ENCODE results near the gene G6PC2. TPM values are rescaled to one million over a fixed set of nuclear protein-coding genes. Genes with fewer than 3 reads are reported as not detected.
"Not testable (repeated sequence)": the region's sequence is repeated elsewhere in the genome, so short reads cannot be mapped to it uniquely, and the experiment has no call there.

Gene G6PC2
- total and polyA plus RNA-seq, 2 donors, result not detected

- DNase-seq (ENCODE audit: extremely low spot score), result no peak
- Histone ChIP-seq H3K27ac (ENCODE audit: low read depth) (no peak overlapping the region), H3K4me3 (ENCODE audit: low read depth, low read length) (no peak overlapping the region), H3K4me1 (ENCODE audit: insufficient read depth) (no peaks in the 10 kb centered on the region), H3K36me3 (ENCODE audit: insufficient read depth) (no peaks in the 10 kb centered on the region)
- 93% methylated on average over 3 of the region's 3 CpGs for WGBS
Measured at GRCh38 chr2:168915441-168916330, 14.6 kb downstream of the G6PC2 start.

GRCh38 chr2:168916331-168916675, 15.2 kb downstream of the G6PC2 start:
- DNase-seq (ENCODE audit: extremely low spot score), result no peak
- H3K4me3 ChIP-seq (ENCODE audit: low read depth, low read length), result no peak overlapping the region
- 86% methylated on average over 4 of the region's 4 CpGs for WGBS

GRCh38 chr2:168920504-168921157, 19.5 kb downstream of the G6PC2 start:
- H3K4me3 ChIP-seq (ENCODE audit: low read depth, low read length), result no peak overlapping the region
- H3K36me3 ChIP-seq (ENCODE audit: insufficient read depth), result no peaks in the 10 kb centered on the region
- WGBS, result 23% methylated on average over 4 of the region's 4 CpGs
- H3K4me1 ChIP-seq (ENCODE audit: insufficient read depth), result no peaks in the 10 kb centered on the region
- H3K27ac ChIP-seq (ENCODE audit: low read depth), result no peak overlapping the region
- no peak for DNase-seq (ENCODE audit: extremely low spot score)

More at GRCh38 chr2:168916331-168916675, 15.2 kb downstream of the G6PC2 start:
- Histone ChIP-seq H3K36me3 (ENCODE audit: insufficient read depth) (no peaks in the 10 kb centered on the region), H3K27ac (ENCODE audit: low read depth) (no peak overlapping the region), H3K4me1 (ENCODE audit: insufficient read depth) (no peaks in the 10 kb centered on the region)

DNA sequence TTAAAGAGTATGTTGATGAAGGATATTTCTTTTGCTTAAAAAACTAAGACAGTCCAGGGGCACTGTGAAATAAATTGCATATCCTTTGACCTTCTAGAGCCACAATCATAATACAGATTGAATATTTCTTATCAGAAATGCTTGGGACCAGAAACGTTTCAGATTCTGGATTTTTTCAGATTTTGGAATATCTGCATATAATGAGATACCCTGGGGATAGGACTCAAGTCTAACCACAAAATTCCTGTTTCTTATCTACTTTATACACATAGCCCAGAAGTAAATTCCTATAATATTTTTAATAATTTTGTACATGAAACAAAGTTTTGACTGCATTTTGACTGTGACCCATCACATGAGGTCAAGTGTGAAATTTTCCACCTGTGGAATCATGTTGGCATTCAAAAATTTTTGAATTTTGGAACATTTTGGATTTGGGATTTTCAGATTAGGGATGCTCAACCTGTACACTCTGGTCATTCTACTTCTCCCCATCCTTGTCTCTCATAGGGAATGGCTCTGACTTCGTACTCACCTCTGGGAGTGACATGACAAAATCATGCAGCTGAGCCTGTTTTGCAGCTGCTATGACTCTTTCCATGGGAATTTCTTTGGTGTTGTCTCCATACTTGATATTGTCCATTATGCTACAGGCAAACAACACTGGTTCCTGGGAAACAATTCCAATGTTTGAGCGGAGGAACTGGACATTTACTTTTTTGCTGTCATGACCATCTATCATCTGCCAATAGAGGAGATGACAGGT, 25.7 kb downstream of the G6PC2 start:
- Histone ChIP-seq H3K36me3 (ENCODE audit: insufficient read depth) (no peaks in the 10 kb centered on the region), H3K4me3 (ENCODE audit: low read depth, low read length) (no peak overlapping the region), H3K4me1 (ENCODE audit: insufficient read depth) (no peaks in the 10 kb centered on the region), H3K27ac (ENCODE audit: low read depth) (no peak overlapping the region)
- 73% methylated on average over 3 of the region's 3 CpGs for WGBS
- no peak for DNase-seq (ENCODE audit: extremely low spot score)

DNA sequence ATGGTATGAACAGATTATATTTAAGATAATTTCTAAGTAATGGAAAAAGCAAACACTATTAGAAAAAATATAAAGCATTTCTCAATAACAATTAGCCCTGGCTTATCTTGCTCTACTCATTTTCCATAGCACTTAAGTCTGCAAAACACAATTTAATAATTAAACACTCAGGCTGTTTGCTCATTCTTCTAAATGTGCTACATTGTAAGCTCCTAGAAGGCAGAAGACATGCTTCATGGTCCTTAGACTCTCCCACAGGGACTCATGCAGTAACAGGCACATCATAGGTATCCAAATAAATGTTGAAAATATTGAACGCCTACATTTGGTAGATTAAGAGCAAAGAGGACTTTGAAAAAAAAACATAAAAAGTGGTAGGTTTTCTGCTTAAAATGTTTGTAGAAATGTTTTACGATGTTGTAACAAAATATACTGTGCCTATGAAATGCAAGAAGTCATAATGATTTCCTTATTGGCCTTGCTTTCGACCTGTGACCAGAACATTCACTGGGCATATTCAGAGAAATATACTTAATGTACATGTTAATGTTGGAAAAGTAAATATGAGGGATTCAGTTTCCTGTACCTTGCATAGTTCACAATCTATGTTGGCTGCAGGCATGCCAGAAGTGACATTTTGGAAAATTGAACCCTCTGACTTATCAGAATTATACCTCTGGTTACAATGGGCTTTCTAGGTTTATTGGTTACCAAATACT, 27.2 kb downstream of the G6PC2 start:
- no peaks in the 10 kb centered on the region for H3K36me3 ChIP-seq (ENCODE audit: insufficient read depth)
- H3K4me1 ChIP-seq (ENCODE audit: insufficient read depth), result no peaks in the 10 kb centered on the region
- H3K4me3 ChIP-seq (ENCODE audit: low read depth, low read length), result no peak overlapping the region
- WGBS, result 74% methylated on average over 3 of the region's 3 CpGs
- no peak for DNase-seq (ENCODE audit: extremely low spot score)
- H3K27ac ChIP-seq (ENCODE audit: low read depth), result no peak overlapping the region

GRCh38 chr2:168929031-168929430, 27.9 kb downstream of the G6PC2 start:
- 49% methylated on average over 3 of the region's 3 CpGs for WGBS

DNA sequence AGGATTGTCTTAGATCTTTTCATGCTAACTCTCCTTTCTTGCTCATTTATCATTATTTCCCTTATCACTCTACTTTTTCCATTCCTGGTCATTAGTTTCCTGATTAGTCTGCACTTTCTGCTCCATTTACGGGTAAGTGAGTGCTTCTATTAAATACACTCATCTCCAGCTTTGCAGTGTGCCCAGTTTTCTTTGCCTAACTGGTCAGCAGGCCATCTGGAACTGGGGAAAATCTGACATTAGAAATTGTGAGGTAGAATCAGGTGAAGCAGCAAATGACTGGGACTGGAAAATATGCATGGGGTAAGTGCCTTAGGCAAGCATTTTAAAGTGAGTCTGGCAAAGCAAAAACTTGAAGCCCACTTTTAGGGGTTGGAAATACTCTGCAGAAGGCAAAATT, 29.2 kb downstream of the G6PC2 start:
- no peak for DNase-seq (ENCODE audit: extremely low spot score)
- Histone ChIP-seq H3K36me3 (ENCODE audit: insufficient read depth) (no peaks in the 10 kb centered on the region), H3K27ac (ENCODE audit: low read depth) (no peak overlapping the region), H3K4me3 (ENCODE audit: low read depth, low read length) (no peak overlapping the region), H3K4me1 (ENCODE audit: insufficient read depth) (no peaks in the 10 kb centered on the region)
- WGBS, result 55% methylated on average over 1 of the region's 1 CpG

More at GRCh38 chr2:168929031-168929430, 27.9 kb downstream of the G6PC2 start:
- no peaks in the 10 kb centered on the region for H3K36me3 ChIP-seq (ENCODE audit: insufficient read depth)
- H3K27ac ChIP-seq (ENCODE audit: low read depth), result no peak overlapping the region
- DNase-seq (ENCODE audit: extremely low spot score), result no peak
- no peaks in the 10 kb centered on the region for H3K4me1 ChIP-seq (ENCODE audit: insufficient read depth)
- no peak overlapping the region for H3K4me3 ChIP-seq (ENCODE audit: low read depth, low read length)

- 96% methylated on average over 4 of the region's 4 CpGs for WGBS
- not testable (repeated sequence) for H3K27ac ChIP-seq (ENCODE audit: low read depth); DNase-seq (ENCODE audit: extremely low spot score); H3K4me1 ChIP-seq (ENCODE audit: insufficient read depth); H3K36me3 ChIP-seq (ENCODE audit: insufficient read depth); H3K4me3 ChIP-seq (ENCODE audit: low read depth, low read length)
Measured at GRCh38 chr2:168932174-168932573, 31.1 kb downstream of the G6PC2 start.

DNA sequence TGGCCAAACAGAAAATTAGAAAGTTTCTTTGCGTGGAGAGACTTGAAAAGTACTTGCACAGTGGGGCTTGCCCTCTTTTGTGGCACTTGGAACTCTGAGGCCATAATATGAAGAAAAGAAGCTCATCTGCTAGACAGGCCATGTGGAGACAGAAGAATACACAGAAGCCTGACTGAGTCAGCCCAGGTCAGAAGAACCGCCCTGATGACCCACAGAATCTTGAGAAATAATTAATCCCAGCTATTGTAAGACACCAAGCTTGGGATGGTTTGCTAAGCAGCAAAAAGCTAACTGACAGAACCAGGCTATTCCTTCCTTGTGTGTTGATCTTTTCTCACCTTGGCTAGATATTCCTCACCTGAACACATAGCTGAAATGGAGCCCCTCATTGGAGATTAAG, 33.7 kb downstream of the G6PC2 start:
- H3K4me3 ChIP-seq (ENCODE audit: low read depth, low read length), result no peak overlapping the region
- H3K4me1 ChIP-seq (ENCODE audit: insufficient read depth), result no peaks in the 10 kb centered on the region
- 91% methylated on average over 2 of the region's 2 CpGs for WGBS
- no peak overlapping the region for H3K27ac ChIP-seq (ENCODE audit: low read depth)
- H3K36me3 ChIP-seq (ENCODE audit: insufficient read depth), result no peaks in the 10 kb centered on the region
- DNase-seq (ENCODE audit: extremely low spot score), result no peak

DNA sequence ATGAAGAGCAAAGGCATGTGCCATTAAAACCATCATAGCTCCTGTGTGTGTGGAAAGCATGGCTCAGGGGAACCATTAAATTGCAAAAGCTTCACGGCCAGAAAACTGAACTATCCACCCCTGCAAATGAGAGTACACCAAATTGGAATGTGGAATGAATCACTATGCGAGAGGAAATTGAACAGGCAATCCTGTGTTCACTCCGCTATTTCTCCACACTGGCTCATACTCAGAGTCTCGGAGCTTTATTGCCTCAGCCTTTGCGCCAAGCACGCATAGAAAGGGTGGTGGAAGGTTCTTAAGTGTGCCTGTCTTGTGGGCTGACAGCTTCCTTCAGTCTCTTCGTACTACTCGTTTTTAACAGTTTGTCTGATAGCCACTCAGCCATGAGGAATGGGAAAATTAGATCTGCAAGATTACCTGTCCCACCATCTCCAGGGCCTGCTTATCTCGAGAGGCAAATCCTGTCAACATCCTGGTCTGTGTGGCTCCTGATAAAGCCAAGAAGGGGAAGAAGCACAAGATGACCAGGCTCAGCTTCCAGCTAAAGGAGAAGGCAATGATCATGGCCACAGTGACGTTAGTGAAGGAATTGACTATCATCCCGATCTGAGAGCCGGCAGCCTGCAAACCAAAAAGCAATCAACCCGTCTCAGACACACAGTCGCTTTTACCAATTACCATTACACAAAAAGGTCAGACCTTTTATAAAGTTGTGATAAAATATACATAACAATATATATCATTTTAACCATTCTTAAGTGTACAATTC, 34.9 kb downstream of the G6PC2 start:
- H3K4me3 ChIP-seq (ENCODE audit: low read depth, low read length), result no peak overlapping the region
- H3K36me3 ChIP-seq (ENCODE audit: insufficient read depth), result no peaks in the 10 kb centered on the region
- H3K27ac ChIP-seq (ENCODE audit: low read depth), result no peak overlapping the region
- DNase-seq (ENCODE audit: extremely low spot score), result no peak
- no peaks in the 10 kb centered on the region for H3K4me1 ChIP-seq (ENCODE audit: insufficient read depth)
- WGBS, result 75% methylated on average over 14 of the region's 14 CpGs

- DNase-seq (ENCODE audit: extremely low spot score), result no peak
- WGBS, result 91% methylated on average over 1 of the region's 1 CpG
- no peaks in the 10 kb centered on the region for H3K36me3 ChIP-seq (ENCODE audit: insufficient read depth)
Measured at GRCh38 chr2:168939061-168939460, 38.0 kb downstream of the G6PC2 start.

DNA sequence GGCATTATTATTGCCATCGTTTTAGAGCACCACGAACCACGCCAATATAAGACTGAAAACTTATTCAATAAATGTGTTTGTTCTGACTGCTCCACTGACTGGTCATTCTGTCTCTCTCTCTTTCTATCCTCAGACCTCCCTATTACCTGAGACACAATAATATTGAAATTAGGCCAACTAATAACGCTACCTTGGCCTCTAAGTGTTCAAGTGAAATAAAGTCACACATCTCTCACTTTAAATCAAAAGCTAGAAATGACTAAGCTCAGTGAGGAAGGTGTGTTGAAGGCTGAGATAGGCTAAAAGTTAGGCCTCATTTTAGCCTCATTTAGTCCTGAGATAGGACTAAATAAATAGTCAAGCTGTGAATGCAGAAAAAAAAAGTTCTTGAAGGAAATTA, 38.8 kb downstream of the G6PC2 start:
- H3K27ac ChIP-seq (ENCODE audit: low read depth), result no peak overlapping the region
- no peaks in the 10 kb centered on the region for H3K36me3 ChIP-seq (ENCODE audit: insufficient read depth)
- no peaks in the 10 kb centered on the region for H3K4me1 ChIP-seq (ENCODE audit: insufficient read depth)
- no peak for DNase-seq (ENCODE audit: extremely low spot score)
- 91% methylated on average over 4 of the region's 4 CpGs for whole genome bisulfite sequencing
- H3K4me3 ChIP-seq (ENCODE audit: low read depth, low read length), result no peak overlapping the region

More at GRCh38 chr2:168939061-168939460, 38.0 kb downstream of the G6PC2 start:
- H3K4me3 ChIP-seq (ENCODE audit: low read depth, low read length), result no peak overlapping the region
- H3K4me1 ChIP-seq (ENCODE audit: insufficient read depth), result no peaks in the 10 kb centered on the region
- no peak overlapping the region for H3K27ac ChIP-seq (ENCODE audit: low read depth)

DNA sequence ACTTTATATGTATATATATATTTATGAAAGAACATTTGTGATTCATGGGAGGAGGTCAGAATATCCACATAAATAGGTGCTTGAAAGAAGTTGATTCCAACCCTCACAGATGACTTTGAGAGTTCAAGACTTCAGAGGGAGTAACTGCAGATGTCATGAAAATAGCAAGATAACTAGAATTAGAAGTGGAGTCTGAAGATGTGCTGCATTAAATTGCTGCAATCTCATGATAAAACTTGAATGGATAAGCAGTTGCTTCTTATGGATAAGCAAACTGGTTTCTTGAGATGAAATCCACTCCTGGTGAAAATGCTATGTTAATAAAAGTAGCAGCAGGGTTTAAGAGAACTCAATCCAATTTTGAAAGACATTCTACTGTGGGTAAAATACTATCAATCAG, 40.2 kb downstream of the G6PC2 start:
- no peaks in the 10 kb centered on the region for H3K36me3 ChIP-seq (ENCODE audit: insufficient read depth)
- no peak overlapping the region for H3K27ac ChIP-seq (ENCODE audit: low read depth)
- H3K4me1 ChIP-seq (ENCODE audit: insufficient read depth), result no peaks in the 10 kb centered on the region
- no peak for DNase-seq (ENCODE audit: extremely low spot score)
- H3K4me3 ChIP-seq (ENCODE audit: low read depth, low read length), result no peak overlapping the region
